ENCODE data around the gene DISP2. TPM values are rescaled to one million over a fixed set of nuclear protein-coding genes. Genes with fewer than 3 reads are reported as not detected.
A peak's percentile ranks its signal among the peaks of the same experiment; 100 is the strongest.

The DISP2 gene
- total RNA-seq, 1 donor from 2014 or later = 0.76 TPM

DNA sequence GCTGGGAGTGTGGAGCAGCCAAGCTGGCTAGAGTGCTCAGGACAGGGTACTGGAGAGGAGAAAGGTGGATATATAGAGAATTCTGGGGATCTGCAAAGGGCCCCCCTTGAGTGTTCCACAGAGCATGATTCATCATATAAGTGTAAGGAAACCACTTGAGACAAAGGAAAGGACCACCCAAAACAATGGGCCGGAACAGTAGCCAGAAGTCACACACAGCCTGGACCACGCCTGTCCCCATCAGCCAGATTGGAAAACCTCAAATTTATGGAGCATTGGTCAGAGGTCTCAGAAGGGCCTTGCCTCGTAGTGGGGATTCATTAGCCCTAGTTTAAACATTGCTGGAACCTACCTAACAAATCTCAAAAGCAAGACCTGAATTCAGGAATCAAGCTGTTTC is 19.6 kb downstream of the DISP2 start:
- DNase-seq (ENCODE audit: low spot score in 2 of 2, unreplicated experiment in 2 of 2) = no peak
- Mint-ChIP-seq H3K36me3 (no peaks in the 10 kb centered on the region), H3K27me3 (ENCODE audit: low read depth) (no peaks in the 10 kb centered on the region), H3K4me1 (peaks cover 2% of the 10 kb centered on the region), H3K4me3 (no peak overlapping the region), H3K9me3 (no peaks in the 10 kb centered on the region), H3K27ac (no peak overlapping the region)
- TF ChIP-seq, protein P1, sequence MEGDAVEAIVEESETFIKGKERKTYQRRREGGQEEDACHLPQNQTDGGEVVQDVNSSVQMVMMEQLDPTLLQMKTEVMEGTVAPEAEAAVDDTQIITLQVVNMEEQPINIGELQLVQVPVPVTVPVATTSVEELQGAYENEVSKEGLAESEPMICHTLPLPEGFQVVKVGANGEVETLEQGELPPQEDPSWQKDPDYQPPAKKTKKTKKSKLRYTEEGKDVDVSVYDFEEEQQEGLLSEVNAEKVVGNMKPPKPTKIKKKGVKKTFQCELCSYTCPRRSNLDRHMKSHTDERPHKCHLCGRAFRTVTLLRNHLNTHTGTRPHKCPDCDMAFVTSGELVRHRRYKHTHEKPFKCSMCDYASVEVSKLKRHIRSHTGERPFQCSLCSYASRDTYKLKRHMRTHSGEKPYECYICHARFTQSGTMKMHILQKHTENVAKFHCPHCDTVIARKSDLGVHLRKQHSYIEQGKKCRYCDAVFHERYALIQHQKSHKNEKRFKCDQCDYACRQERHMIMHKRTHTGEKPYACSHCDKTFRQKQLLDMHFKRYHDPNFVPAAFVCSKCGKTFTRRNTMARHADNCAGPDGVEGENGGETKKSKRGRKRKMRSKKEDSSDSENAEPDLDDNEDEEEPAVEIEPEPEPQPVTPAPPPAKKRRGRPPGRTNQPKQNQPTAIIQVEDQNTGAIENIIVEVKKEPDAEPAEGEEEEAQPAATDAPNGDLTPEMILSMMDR (IDR thresholded peaks at IDR 0.05; ENCODE audit: unreplicated experiment) = no peak

DNA sequence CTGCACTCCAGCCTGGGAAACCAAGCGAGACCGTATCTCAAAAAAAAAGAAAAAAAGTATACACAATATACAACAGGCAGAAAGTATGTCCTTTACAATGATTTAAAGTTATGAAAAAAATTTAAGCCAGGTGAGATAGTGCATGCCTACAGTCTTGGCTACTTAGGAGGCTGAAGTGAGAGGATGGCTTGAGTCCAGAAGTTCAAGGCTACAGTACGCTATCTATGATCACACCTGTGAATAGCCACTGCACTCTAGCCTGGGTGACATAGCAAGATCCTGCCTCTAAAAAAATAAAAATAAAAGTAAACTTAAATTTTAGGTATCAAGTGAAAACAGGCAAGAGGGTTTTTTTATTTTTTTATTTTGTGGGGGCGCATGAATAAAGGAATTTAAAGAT is 21.4 kb downstream of the DISP2 start:
- H3K9me3 Mint-ChIP-seq = no peaks in the 10 kb centered on the region
- peaks cover 13% of the 10 kb centered on the region for H3K4me1 Mint-ChIP-seq
- H3K4me3 Mint-ChIP-seq = no peak overlapping the region
- H3K36me3 Mint-ChIP-seq = no peaks in the 10 kb centered on the region
- no peaks in the 10 kb centered on the region for H3K27me3 Mint-ChIP-seq (ENCODE audit: low read depth)
- DNase-seq (ENCODE audit: low spot score in 2 of 2, unreplicated experiment in 2 of 2) = no peak
- H3K27ac Mint-ChIP-seq = no peak overlapping the region
- TF ChIP-seq, protein P1 (IDR thresholded peaks at IDR 0.05; ENCODE audit: unreplicated experiment) = no peak

DNA sequence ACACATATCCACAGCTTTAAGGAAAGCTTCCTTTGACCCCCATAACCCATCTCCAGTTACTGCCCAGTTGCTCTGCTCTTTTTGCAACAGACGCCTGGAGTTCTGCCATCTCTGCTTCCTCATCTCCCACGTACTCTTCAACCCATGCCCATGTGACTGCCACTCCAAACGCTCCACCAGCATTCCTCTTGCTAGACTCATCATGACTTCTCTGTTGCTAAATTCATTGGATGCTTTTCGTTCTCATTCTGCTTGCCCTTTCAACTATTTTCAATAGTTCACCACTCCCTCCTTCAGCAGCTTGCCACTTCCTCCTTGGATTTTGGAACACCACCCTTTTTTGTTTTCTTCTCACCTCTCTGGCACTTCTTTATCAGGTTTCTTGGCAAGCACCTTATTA is 21.8 kb downstream of the DISP2 start:
- H3K36me3 Mint-ChIP-seq = no peaks in the 10 kb centered on the region
- H3K4me1 Mint-ChIP-seq = peaks cover 18% of the 10 kb centered on the region
- no peaks in the 10 kb centered on the region for H3K9me3 Mint-ChIP-seq
- H3K27me3 Mint-ChIP-seq (ENCODE audit: low read depth) = no peaks in the 10 kb centered on the region
- no peak for DNase-seq (ENCODE audit: low spot score in 2 of 2, unreplicated experiment in 2 of 2)
- no peak overlapping the region for H3K27ac Mint-ChIP-seq
- no peak overlapping the region for H3K4me3 Mint-ChIP-seq
- TF ChIP-seq, protein P1 (IDR thresholded peaks at IDR 0.05; ENCODE audit: unreplicated experiment) = no peak

DNA sequence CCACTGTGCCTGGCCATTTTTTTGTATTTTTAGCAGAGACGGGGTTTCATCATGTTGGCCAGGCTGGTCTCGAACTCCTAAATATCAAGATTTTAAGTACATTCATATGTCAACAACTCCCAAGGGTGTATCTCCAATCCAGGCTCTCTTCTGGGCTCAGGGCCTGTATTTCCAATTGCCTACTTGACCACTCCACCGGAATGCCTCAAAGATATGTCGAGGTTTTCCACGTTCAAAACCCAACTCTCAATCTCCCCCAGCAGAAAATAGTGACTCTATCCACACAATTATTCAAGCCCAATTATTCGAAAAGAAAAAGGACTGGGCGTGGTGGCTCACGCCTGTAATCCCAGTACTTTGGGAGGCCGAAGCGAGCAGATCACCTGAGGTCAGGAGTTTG is 22.6 kb downstream of the DISP2 start:
- no peaks in the 10 kb centered on the region for H3K36me3 Mint-ChIP-seq
- peaks cover 18% of the 10 kb centered on the region for H3K4me1 Mint-ChIP-seq
- no peak overlapping the region for H3K4me3 Mint-ChIP-seq
- no peak overlapping the region for H3K27ac Mint-ChIP-seq
- TF ChIP-seq, protein P1 (IDR thresholded peaks at IDR 0.05; ENCODE audit: unreplicated experiment) = no peak
- H3K9me3 Mint-ChIP-seq = no peaks in the 10 kb centered on the region
- no peak for DNase-seq (ENCODE audit: low spot score in 2 of 2, unreplicated experiment in 2 of 2)
- no peaks in the 10 kb centered on the region for H3K27me3 Mint-ChIP-seq (ENCODE audit: low read depth)

DNA sequence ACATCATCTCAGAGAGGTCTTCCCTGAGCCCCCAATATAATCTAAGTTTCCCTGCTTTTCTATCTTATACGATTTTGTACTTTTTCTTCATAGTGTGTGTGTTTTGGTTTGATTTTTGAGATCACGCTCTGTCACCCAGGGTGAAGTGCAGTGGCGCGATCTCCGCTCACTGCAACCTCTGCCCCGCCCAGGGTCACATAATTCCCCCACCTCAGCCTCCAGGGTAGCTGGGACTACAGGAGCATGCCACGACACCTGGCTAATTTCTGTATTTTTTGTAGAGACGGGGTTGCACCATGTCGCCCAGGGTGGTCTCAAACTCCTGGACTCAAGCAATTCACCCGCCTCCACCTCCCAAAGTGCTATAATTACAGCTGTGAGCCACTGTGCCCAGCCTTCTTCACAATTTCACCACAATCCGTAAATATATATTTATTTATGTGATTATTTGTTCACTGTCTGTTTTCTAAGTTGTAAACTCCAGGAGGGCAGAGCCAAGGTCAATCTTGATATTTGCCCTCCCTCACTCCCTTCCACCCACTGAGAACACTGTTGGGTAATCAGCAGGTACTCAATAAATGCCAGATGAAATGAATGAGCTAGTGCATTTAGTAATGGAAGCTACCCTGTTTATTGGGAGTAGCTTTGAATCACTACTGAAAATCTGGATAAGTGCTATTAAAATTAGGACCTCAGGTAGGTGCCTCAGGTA is 24.0 kb downstream of the DISP2 start:
- peaks cover 18% of the 10 kb centered on the region for H3K4me1 Mint-ChIP-seq
- no peaks in the 10 kb centered on the region for H3K27me3 Mint-ChIP-seq (ENCODE audit: low read depth)
- H3K36me3 Mint-ChIP-seq = peaks cover 8% of the 10 kb centered on the region
- H3K4me3 Mint-ChIP-seq = peak overlapping the region; percentile 99
- DNase-seq (ENCODE audit: low spot score in 2 of 2, unreplicated experiment in 2 of 2) = no peak
- H3K9me3 Mint-ChIP-seq = no peaks in the 10 kb centered on the region
- H3K27ac Mint-ChIP-seq = peak overlapping the region; percentile 93
- TF ChIP-seq, protein P1 (IDR thresholded peaks at IDR 0.05; ENCODE audit: unreplicated experiment) = no peak
